ENCODE measurements around the gene DLG1. TPM values are rescaled to one million over a fixed set of nuclear protein-coding genes. Genes with fewer than 3 reads are reported as not detected.

DLG1 gene
- total RNA-seq, 2 experiments from 2014 or later = 48.9 to 95.1 TPM

DNA sequence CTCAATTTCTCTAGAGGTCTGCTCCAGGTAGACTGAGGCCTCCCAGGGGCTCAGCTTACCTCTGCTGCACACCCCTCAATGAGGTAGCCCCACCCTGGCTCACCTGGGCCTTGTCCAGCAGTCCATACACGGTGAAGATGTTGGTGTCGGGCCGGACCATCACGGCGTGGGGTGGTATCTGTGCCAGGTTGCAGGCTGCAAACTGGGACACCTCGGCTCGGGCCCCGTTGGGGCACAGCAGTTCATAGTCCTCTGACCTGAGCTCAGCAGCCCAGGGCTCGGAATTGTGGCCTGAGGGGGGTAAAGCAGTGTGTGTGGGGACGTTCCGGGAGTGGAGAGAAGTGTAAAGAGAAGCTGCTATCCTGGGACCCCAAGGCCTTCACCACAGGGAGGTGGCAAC lies 292.0 kb downstream of the DLG1 start:
- Histone ChIP-seq H3K4me3 (ENCODE audit: low read depth, low read length, poor library complexity, severe bottlenecking) (no peak overlapping the region), H3K36me3 (ENCODE audit: insufficient read depth, low read length) (no peaks in the 10 kb centered on the region), H3K27ac (ENCODE audit: low read depth, low read length, poor library complexity, severe bottlenecking) (no peak overlapping the region), H3K4me2 (ENCODE audit: low read length) (no peak overlapping the region), H3K9me2 (ENCODE audit: insufficient read depth, low read length) (no peaks in the 10 kb centered on the region), H4K20me1 (ENCODE audit: insufficient read depth, low read length) (no peaks in the 10 kb centered on the region; the same call in 1 of the 2 replicates), H3K4me1 (ENCODE audit: insufficient read depth, low read length, poor library complexity, severe bottlenecking) (peaks cover 25% of the 10 kb centered on the region), H3K9me3 (ENCODE audit: low read length) (no peaks in the 10 kb centered on the region), H3K79me2 (ENCODE audit: insufficient read depth, low read depth, low read length) (no peaks in the 10 kb centered on the region), H2AFZ (ENCODE audit: low read length) (no peak overlapping the region)
- no TSS peak for BruUV-seq (replicated peaks)
- TF ChIP-seq EZH2phosphoT487 (IDR thresholded peaks at IDR 0.05; ENCODE audit: borderline replicate concordance, low read depth, low read length) = no peak
- TF ChIP-seq, protein P1, sequence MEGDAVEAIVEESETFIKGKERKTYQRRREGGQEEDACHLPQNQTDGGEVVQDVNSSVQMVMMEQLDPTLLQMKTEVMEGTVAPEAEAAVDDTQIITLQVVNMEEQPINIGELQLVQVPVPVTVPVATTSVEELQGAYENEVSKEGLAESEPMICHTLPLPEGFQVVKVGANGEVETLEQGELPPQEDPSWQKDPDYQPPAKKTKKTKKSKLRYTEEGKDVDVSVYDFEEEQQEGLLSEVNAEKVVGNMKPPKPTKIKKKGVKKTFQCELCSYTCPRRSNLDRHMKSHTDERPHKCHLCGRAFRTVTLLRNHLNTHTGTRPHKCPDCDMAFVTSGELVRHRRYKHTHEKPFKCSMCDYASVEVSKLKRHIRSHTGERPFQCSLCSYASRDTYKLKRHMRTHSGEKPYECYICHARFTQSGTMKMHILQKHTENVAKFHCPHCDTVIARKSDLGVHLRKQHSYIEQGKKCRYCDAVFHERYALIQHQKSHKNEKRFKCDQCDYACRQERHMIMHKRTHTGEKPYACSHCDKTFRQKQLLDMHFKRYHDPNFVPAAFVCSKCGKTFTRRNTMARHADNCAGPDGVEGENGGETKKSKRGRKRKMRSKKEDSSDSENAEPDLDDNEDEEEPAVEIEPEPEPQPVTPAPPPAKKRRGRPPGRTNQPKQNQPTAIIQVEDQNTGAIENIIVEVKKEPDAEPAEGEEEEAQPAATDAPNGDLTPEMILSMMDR (conservative IDR thresholded peaks at IDR 0.05; ENCODE audit: low read length) = no peak
- DNase-seq (ENCODE audit: low spot score) = no peak
- POLR2A ChIA-PET = no interaction called here
- CTCF ChIA-PET (ENCODE audit: unreplicated experiment) = no interaction called here
- intact Hi-C loops (cut with micrococcal nuclease; ENCODE audit: unreplicated experiment) = loop anchor here (10.0 kb wide), 1 partner anchor 508 kb away; no protein-coding TSS in a partner anchor

DNA sequence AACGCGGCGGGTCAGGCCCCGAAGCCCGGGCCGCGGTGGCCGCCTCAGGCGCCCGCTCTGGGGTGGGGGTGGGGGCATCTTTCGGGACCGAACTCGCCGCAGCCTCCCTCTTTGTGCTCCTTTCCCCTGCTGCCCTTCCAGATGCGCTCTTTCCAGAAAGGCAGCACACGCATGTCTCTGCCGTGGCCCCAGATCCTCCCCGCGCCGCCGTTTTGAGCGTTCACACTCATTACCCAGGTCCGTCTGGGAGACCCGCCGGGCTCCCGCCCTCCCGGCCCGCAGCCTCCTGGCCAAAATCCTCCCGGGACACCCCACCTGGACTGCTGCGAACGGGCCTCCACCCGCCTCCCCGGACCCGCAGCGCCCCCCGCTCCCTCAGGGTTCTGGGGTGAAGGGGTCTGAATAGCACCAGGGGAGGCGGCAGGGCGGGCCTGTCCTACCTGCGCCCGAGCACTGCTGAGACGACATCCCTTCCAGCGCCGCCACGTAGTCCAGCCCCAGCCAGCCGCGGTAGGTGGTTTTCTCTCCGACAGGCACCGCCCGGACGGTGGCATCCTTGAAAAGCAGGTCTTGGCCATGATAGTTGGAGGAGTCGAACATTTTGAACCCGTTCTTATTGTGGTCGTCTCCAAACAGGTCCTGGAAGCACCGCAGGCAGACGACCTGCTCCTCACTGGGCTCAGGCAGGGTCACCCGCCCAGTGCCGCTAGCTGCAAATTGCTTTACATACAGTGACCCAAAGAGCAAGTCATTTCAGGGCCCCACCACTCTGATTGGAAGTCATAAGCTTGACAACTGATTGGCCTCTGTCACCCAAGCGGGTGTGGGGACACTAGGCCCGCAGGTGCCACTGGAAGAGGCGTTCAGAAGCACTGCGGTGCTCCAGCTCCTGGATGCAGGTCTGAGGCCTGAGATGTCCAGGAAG lies 294.7 kb downstream of the DLG1 start:
- Histone ChIP-seq H3K27ac (ENCODE audit: low read depth, low read length, poor library complexity, severe bottlenecking) (peak overlapping the region; percentile 21), H3K4me3 (ENCODE audit: low read depth, low read length, poor library complexity, severe bottlenecking) (peak overlapping the region; percentile 71), H3K79me2 (ENCODE audit: insufficient read depth, low read depth, low read length) (no peaks in the 10 kb centered on the region), H3K9me2 (ENCODE audit: insufficient read depth, low read length) (no peaks in the 10 kb centered on the region), H3K4me2 (ENCODE audit: low read length) (peak overlapping the region; percentile 99), H2AFZ (ENCODE audit: low read length) (peak overlapping the region; percentile 90), H3K9me3 (ENCODE audit: low read length) (no peaks in the 10 kb centered on the region), H4K20me1 (ENCODE audit: insufficient read depth, low read length) (no peaks in the 10 kb centered on the region; the same call in 1 of the 2 replicates), H3K4me1 (ENCODE audit: insufficient read depth, low read length, poor library complexity, severe bottlenecking) (peaks cover 25% of the 10 kb centered on the region), H3K36me3 (ENCODE audit: insufficient read depth, low read length) (no peaks in the 10 kb centered on the region)
- TSS peak; percentile 86 for BruUV-seq (replicated peaks)
- intact Hi-C loops (cut with micrococcal nuclease; ENCODE audit: unreplicated experiment) = loop anchor here (1.0 to 10.0 kb wide), 2 partner anchors 184 to 511 kb away; no protein-coding TSS in a partner anchor
- DNase-seq (ENCODE audit: low spot score) = peak; percentile 41
- TF ChIP-seq, protein P1 (conservative IDR thresholded peaks at IDR 0.05; ENCODE audit: low read length) = 0 out of 2 replicates have a peak, but pooled peaks have one; percentile 16
- TF ChIP-seq EZH2phosphoT487 (IDR thresholded peaks at IDR 0.05; ENCODE audit: borderline replicate concordance, low read depth, low read length) = no peak
- CTCF ChIA-PET (ENCODE audit: unreplicated experiment) = interaction anchor here (0.7 to 1.2 kb wide), 2 partner anchors 19 to 462 kb away, joined by 3 to 4 read pairs; no protein-coding TSS in a partner anchor
- POLR2A ChIA-PET = interaction anchor here (0.7 to 1.6 kb wide), 3 partner anchors 10 to 66 kb away, joined by 3 to 7 read pairs (median 4); no protein-coding TSS in a partner anchor
